ENCODE measurements around the gene CHST15. TPM values are rescaled to one million over a fixed set of nuclear protein-coding genes. Genes with fewer than 3 reads are reported as not detected.

CHST15 gene
- total and polyA plus RNA-seq, 9 donors = 35.9 to 93.0 (median 52.5) TPM

- H3K4me3 ChIP-seq = no peak overlapping the region
- H3K4me1 ChIP-seq (ENCODE audit: insufficient read depth) = peaks cover 9% of the 10 kb centered on the region
- intact Hi-C loops (cut with DNase I) = no loop called here
- DNase-seq = no peak
- TF ChIP-seq EP300 (IDR thresholded peaks at IDR 0.05) (no peak), POLR2A (IDR thresholded peaks at IDR 0.05) (no peak)
- TF ChIP-seq, protein P1, sequence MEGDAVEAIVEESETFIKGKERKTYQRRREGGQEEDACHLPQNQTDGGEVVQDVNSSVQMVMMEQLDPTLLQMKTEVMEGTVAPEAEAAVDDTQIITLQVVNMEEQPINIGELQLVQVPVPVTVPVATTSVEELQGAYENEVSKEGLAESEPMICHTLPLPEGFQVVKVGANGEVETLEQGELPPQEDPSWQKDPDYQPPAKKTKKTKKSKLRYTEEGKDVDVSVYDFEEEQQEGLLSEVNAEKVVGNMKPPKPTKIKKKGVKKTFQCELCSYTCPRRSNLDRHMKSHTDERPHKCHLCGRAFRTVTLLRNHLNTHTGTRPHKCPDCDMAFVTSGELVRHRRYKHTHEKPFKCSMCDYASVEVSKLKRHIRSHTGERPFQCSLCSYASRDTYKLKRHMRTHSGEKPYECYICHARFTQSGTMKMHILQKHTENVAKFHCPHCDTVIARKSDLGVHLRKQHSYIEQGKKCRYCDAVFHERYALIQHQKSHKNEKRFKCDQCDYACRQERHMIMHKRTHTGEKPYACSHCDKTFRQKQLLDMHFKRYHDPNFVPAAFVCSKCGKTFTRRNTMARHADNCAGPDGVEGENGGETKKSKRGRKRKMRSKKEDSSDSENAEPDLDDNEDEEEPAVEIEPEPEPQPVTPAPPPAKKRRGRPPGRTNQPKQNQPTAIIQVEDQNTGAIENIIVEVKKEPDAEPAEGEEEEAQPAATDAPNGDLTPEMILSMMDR (IDR thresholded peaks at IDR 0.05) = no peak
- H3K36me3 ChIP-seq = no peaks in the 10 kb centered on the region
- no peaks in the 10 kb centered on the region for H3K27me3 ChIP-seq
- H3K27ac ChIP-seq = no peak overlapping the region
- WGBS, 3 donors = 87 to 100% (median 97%) methylated on average over 7 of the region's 7 CpGs
- peaks cover 0 to 5% of the 10 kb centered on the region in 2 donors for H3K9me3 ChIP-seq
Measured at GRCh38 chr10:124012991-124013390, 80.4 kb downstream of the CHST15 start.

- no peaks in the 10 kb centered on the region for H3K27me3 ChIP-seq
- peaks cover 9% of the 10 kb centered on the region for H3K4me1 ChIP-seq (ENCODE audit: insufficient read depth)
- peaks cover 0 to 5% of the 10 kb centered on the region in 2 donors for H3K9me3 ChIP-seq
- no peak overlapping the region for H3K27ac ChIP-seq
- H3K4me3 ChIP-seq = no peak overlapping the region
- 67 to 91% (median 81%) methylated on average over 3 of the region's 3 CpGs for WGBS, 3 donors
- intact Hi-C loops (cut with DNase I) = no loop called here
- no peaks in the 10 kb centered on the region for H3K36me3 ChIP-seq
- TF ChIP-seq, protein P1 (IDR thresholded peaks at IDR 0.05) = no peak
- TF ChIP-seq EP300 (IDR thresholded peaks at IDR 0.05) (no peak), POLR2A (IDR thresholded peaks at IDR 0.05) (no peak)
- no peak for DNase-seq
Measured at GRCh38 chr10:124012583-124012982, 80.8 kb downstream of the CHST15 start.

- no peak for TF ChIP-seq POLR2A (IDR thresholded peaks at IDR 0.05)
- no peak for TF ChIP-seq EP300 (IDR thresholded peaks at IDR 0.05)
- TF ChIP-seq, protein P1 (IDR thresholded peaks at IDR 0.05) = no peak
- Histone ChIP-seq H3K4me1 (ENCODE audit: insufficient read depth) (peaks cover 8% of the 10 kb centered on the region), H3K27ac (no peak overlapping the region), H3K27me3 (no peaks in the 10 kb centered on the region), H3K9me3 (peaks cover 0 to 5% of the 10 kb centered on the region in 2 donors), H3K4me3 (no peak overlapping the region), H3K36me3 (no peaks in the 10 kb centered on the region)
- WGBS, 3 donors = 91 to 96% (median 95%) methylated on average over 5 of the region's 5 CpGs
- intact Hi-C loops (cut with DNase I) = no loop called here
- DNase-seq = no peak
Measured at GRCh38 chr10:124012066-124012465, 81.3 kb downstream of the CHST15 start.

- WGBS, 3 donors = 80 to 90% (median 82%) methylated on average over 11 of the region's 11 CpGs
Measured at GRCh38 chr10:124011464-124011863, 81.9 kb downstream of the CHST15 start.

More at GRCh38 chr10:124011464-124011863, 81.9 kb downstream of the CHST15 start:
- no peaks in the 10 kb centered on the region for H3K36me3 ChIP-seq
- peaks cover 0 to 5% of the 10 kb centered on the region in 2 donors for H3K9me3 ChIP-seq
- H3K4me1 ChIP-seq (ENCODE audit: insufficient read depth) = peaks cover 7% of the 10 kb centered on the region
- no peaks in the 10 kb centered on the region for H3K27me3 ChIP-seq
- H3K27ac ChIP-seq = no peak overlapping the region
- DNase-seq = peak in 1 of 5 donors; percentile 20
- intact Hi-C loops (cut with DNase I) = no loop called here
- H3K4me3 ChIP-seq = no peak overlapping the region
- TF ChIP-seq, protein P1 (IDR thresholded peaks at IDR 0.05) = no peak
- TF ChIP-seq EP300 (IDR thresholded peaks at IDR 0.05) = no peak
- no peak for TF ChIP-seq POLR2A (IDR thresholded peaks at IDR 0.05)

Data from ovary (tissue), 9 donors.